NCI-H446 treated with DMSO at 0.1 percent for 48 hours (cell line): ENCODE results near the gene RPL7L1.
"Not testable (repeated sequence)": the region's sequence is repeated elsewhere in the genome, so short reads cannot be mapped to it uniquely, and the experiment has no call there.

Experiments used
- DNase-seq: peaks from one replicate; lab custom pipeline; 2025; lab: John Stamatoyannopoulos, UW

Gene RPL7L1

GRCh38 chr6:42879372-42880239, at the start of gene RPL7L1:
Gene RPL7L1, plus strand, starts transcription at chr6:42879616. Its CDS starts 295 bp downstream, at chr6:42879911.
- peak; percentile 87 for DNase-seq

- no peak for DNase-seq
Measured at GRCh38 chr6:42831237-42831636, 48.2 kb upstream of the RPL7L1 start.

- no peak for DNase-seq
Measured at GRCh38 chr6:42834056-42834455, 45.4 kb upstream of the RPL7L1 start.

- DNase-seq, result no peak
Measured at GRCh38 chr6:42841844-42842584, 37.4 kb upstream of the RPL7L1 start.

- DNase-seq, result no peak
Measured at GRCh38 chr6:42845327-42845694, 34.1 kb upstream of the RPL7L1 start.

- DNase-seq, result no peak
Measured at GRCh38 chr6:42846505-42846904, 32.9 kb upstream of the RPL7L1 start.

- no peak for DNase-seq
Measured at GRCh38 chr6:42848700-42849099, 30.7 kb upstream of the RPL7L1 start.

- DNase-seq, result no peak
Measured at GRCh38 chr6:42851599-42851998, 27.8 kb upstream of the RPL7L1 start.

GRCh38 chr6:42860036-42860435, 19.4 kb upstream of the RPL7L1 start:
- no peak for DNase-seq

- no peak for DNase-seq
Measured at GRCh38 chr6:42860481-42860880, 18.9 kb upstream of the RPL7L1 start.

- DNase-seq, result no peak
Measured at GRCh38 chr6:42864602-42865001, 14.8 kb upstream of the RPL7L1 start.

GRCh38 chr6:42870145-42870936, 9.1 kb upstream of the RPL7L1 start:
- DNase-seq, result no peak

- DNase-seq, result no peak
Measured at GRCh38 chr6:42871711-42872110, 7.7 kb upstream of the RPL7L1 start.

- no peak for DNase-seq
Measured at GRCh38 chr6:42873313-42873712, 6.1 kb upstream of the RPL7L1 start.

- DNase-seq, result no peak
Measured at GRCh38 chr6:42877695-42878094, 1.7 kb upstream of the RPL7L1 start.

- DNase-seq, result not testable (repeated sequence)
Measured at GRCh38 chr6:42880240-42880817, 913 bp downstream of the RPL7L1 start.

GRCh38 chr6:42880871-42881270, 1.5 kb downstream of the RPL7L1 start:
- not testable (repeated sequence) for DNase-seq

GRCh38 chr6:42885702-42886101, 6.3 kb downstream of the RPL7L1 start:
- no peak for DNase-seq

GRCh38 chr6:42888201-42888600, 8.8 kb downstream of the RPL7L1 start:
- DNase-seq, result not testable (repeated sequence)

GRCh38 chr6:42889815-42890214, 10.4 kb downstream of the RPL7L1 start:
- DNase-seq, result no peak

GRCh38 chr6:42890311-42891198, 11.1 kb downstream of the RPL7L1 start:
- peak; percentile 70 for DNase-seq
